ENCODE measurements around the gene ACOT12. TPM values are rescaled to one million over a fixed set of nuclear protein-coding genes. Genes with fewer than 3 reads are reported as not detected.

The ACOT12 gene
- 1.3 TPM for total RNA-seq

GRCh38 chr5:81393783-81394718, at the start of gene ACOT12:
ACOT12 (minus strand) TSS chr5:81394134; CDS start chr5:81394114, 20 bp downstream.

GRCh38 chr5:81301271-81302015, 92.5 kb downstream of the ACOT12 start, which contains the start of gene ZCCHC9:
ZCCHC9 (plus strand) TSS chr5:81301587; CDS start chr5:81304758, 3,171 bp downstream.

Other genes with a start within 250 kb of the ACOT12 start
- gene CKMT2, start 160.8 kb downstream of the ACOT12 start, total RNA-seq: 62.2 TPM
- 16.8 TPM for gene ZCCHC9, start 92.5 kb downstream of the ACOT12 start, total RNA-seq